GM18517 (cell line): ENCODE results near the gene GOLGA7B.

Experiments
- ATAC-seq: cut with Tn5 transposase; IDR thresholded peaks from one replicate; pipeline ENCODE4 v1.9.1; 2021; ENCODE audit warnings: mild to moderate bottlenecking, moderate library complexity; ENCODE audit not compliant: unreplicated experiment

Gene GOLGA7B

DNA sequence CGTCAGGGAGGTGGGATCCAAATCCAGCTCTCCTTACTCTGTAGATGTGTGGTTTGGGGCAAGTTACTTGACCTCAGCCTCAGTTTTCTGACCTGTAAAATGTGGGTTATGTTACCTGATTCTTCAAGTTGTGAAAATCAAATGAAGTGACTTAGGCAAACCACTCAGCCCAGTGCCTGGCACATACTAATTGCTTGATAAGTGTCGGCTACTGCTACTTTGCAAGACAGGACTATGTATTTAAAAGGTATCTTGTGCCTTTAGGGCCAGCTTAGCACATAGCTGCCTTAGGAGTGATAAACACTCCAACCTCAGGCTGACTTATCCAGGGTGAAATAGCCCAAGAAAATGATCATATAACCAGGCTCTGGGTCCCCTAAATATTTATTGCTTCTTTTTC, 42.9 kb downstream of the GOLGA7B start:
- no peak for ATAC-seq

DNA sequence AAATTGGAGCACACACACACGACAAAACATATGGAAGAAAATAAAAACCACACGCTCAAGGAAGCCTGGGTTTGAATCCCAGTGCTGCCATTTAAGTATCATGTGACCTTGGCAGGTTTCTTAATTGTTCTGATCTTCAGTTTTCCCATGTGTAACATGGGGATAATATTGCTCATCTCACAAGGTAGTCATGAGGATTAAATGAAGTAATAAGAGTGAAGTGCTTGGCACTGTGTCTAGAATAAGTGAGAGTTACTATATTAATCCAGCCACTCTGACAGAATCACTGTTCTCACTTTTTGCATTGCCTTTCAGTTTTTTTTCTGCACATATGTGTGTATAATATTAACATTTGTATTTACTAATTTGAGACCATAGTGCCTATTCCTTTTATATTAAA, 43.3 kb downstream of the GOLGA7B start:
- no peak for ATAC-seq

DNA sequence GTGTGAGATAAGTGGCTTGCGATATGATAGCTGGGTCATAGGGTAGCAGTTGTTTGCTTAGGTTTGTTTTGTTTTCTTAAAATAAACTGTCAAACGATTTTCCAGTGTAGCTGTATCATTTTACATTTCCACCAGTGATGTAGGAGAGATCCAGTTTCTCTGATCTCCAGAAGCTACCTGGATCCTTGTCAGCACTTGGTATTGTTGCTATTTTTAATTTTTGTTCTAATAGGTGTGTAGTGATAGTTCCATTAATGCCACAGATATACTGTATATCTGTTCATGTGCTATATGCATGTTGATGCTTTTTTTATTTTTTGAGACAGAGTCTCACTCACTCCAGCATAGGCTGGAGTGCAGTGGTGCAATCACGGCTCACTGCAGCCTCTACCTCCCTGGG, 44.4 kb downstream of the GOLGA7B start:
- ATAC-seq: no peak

DNA sequence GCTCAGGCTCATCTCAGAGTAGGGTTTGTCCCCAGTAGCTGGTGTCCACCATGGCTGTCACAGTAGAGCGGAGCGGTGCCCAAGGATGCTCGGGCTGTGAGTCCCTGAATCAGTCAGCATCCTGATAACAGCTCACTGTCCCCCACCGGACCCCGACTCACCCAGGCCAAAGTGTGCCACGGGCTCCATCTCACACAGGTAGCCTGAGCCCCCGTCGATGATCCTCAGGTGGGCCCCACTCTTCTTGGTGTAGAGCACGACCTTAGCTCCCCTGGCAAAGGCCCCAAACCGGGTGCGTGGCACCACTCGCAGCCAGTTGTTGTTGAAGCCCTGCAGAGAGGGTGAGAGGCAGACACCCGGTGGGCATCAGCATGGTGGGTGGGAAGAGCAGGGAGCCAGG, 45.4 kb downstream of the GOLGA7B start:
- no peak for ATAC-seq

DNA sequence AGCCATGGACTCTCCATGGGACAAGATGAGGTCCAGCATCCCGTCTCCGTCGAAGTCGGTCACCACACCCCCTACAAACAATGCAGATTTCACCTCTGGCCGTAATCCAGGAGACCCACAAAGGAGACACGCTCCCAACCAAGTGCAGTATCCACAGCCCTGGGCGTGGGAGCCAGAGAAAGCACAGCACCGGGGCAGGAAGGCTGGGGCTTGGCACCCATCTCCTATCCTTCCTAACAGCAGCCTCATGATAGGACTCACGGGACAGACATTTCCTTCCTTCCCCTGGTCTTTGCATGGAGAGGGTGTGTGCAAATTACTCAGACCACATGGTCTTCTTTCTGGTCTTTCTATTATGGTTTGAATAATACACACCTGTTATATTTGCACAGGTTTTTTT, 46.3 kb downstream of the GOLGA7B start:
- no peak for ATAC-seq

DNA sequence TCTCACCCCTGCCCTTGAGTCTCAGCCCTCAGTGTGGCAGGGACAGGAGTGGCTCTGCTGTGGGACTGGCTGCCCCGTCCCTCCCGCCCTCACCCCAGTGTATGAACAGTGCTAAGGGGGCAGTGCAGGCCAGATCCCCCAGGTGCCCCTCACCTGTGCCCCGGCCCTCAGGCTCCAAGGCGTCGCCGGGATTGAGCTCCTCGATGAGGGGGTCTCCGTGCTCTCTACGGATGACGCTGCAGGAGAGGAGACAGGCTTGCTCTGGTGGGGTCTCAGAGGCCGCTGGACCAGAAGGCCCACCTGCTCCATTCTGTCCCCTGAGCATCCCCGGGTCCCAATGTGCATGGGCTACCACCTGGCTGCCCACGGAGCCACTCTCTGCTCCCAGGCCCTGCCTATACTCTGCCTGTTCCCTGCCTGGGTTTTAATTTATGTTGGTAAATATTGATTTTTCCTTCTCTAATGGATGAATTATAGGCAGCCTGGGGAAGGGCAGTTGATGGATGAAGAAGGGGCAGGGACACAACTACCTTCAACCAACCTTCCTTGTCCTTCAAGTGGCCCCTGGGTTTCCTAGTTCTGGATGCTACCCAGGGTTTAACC, 47.2 kb downstream of the GOLGA7B start:
- ATAC-seq: no peak

DNA sequence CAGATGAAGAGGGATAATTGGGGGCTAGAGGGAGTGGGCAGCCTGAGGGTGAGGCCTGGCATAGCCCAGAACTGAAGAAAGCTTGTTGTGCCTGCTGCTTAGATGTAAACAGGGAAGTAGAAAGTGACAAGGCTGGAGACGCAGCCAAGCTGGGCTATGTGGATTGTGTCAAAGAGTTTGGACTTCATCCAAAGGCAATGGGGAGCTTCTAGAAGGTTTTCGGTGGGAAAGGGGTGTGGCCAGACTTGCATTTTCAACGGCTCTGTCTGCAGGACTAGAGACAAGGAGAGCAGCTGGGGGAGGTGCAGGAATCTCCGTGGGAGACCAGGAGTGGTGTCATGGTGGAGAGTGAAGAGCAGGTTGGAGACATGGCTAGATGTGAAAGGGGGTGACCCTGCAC, 48.8 kb downstream of the GOLGA7B start:
- no peak for ATAC-seq

DNA sequence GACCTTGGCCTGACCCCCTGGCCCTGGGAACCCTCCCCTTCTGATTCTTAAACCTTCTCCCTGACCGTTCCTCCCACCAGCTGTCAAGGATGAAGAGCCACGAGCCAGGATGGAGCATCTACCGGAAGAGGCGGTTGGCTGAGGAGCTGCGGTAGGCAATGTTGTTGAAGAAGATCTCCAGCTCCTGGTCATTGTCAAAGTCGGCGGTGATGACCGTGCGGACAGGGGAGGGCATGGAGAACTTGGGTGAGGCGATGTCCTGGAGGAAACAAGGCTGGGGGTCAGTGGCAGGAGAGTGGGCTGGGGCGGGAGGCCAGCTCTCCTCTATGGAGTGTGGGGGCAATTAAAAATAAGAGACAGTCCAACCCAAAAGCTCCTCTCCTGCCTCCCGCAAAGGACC, 51.7 kb downstream of the GOLGA7B start:
- no peak for ATAC-seq

DNA sequence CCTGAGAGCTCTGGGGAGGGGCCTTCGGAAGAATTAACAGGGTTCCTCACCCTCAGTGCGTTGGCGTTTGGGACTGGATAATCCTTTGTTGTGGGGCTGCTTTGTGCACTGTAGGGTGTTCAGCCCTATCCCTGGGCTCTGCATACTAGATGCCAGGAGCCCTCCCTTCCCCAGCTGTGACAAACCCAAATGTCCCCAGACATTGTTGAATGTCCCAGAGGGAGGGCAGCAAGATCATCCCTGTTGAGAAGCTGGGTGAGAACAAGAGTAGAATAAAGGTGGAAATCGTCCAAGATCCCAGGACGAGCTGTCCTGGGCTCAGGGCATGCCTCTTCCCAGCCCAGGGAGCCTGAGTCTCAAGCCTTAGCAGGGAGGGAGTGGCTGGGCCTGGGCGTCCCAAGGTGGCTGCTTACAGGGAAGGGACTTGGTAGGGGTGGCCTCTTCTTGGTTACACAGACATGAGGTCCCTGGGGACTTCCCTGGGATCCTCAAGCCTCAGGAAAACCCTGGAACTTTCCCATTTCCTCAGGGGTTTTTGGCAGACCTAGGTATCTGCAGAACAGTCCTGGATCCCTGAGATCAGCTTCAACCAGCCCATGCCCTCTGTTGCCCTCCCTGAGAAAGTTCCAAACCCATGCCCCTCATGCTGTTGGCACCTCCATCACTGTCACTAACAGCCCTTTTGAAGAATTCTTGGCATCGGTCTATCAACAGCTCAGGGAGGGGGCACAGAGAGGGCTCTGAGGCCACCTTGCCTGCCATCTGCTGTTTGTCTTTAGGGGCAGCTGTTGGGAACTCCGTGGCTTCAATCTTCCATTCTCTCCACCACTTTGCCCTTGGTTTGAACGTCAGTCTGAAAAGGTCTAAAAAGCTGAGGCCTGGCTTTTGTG, 53.7 kb downstream of the GOLGA7B start:
- no peak for ATAC-seq

DNA sequence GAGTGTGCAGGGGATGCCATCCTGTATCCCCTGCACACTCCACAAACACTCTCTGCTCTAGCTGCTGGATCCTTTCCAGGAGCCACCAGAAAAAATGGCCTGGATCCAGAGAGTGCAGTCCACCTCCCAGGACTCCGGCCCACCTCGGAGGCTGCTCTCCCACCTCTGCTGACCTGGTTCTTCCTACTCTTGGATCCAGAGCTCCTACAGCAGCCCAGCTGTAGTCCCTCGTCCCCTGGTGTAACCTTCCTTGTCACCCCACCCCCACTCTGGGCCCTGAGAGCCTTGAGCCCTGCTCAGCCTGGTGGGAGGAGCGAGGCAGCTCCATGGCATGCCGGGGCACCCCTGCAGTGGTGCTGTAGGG, 54.4 kb downstream of the GOLGA7B start:
- no peak for ATAC-seq

DNA sequence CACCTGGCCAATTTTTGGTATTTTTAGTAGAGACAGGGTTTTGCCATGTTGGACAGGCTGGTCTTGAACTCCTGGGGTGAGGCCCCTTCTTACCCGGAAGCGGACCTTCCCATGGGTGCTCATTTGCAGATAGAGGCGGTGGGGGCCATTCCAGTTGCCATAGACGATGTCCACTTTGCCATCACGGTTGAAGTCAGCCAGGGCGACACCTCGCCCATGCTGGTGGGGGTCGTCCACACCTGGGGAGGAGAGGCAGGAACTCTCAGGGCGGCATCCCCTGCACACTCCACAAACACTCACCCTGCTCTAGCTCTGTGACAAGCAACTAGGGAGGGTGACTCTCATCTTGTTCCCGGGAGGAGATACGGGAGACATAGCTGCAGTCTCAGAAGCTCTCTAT, 54.9 kb downstream of the GOLGA7B start:
- no peak for ATAC-seq

DNA sequence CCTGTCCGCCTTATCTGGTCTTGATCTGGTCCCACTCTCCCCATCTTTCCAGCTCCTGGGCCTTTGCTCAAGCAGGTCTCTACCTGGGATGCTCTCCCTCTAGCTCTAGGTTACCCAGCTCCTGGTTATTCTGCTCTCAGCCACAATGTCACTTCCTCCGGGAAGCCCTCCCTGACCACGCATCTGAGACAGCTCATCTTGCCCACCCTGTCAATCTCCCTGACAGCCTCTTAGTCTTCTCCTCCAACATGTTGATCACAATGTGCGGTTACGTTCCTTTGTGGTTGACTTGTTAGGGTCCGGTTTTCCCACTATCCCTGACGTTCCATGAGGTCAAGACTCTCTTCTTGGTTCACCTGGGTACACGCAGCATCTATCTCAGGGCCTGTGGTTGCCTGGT, 55.6 kb downstream of the GOLGA7B start:
- ATAC-seq: no peak

DNA sequence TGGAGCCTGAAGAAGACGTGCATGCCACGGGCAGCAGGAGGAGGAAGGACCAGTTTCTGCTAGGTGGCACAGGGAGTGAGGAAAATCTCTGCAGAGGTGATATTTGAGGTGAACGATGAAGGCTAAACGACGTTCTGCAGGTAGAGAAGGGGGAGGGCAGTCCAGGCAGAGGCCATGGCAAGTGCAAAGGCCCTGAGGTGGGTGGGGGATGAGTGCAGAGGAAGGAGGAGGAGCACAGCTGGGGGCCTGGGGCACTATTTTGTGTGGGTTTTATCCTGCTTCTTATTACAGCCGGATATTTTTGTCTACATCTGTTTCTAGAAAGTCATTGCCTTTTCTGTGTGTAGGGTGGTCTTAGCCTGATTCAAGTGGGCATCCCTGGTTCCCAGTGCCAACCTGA, 57.6 kb downstream of the GOLGA7B start:
- no peak for ATAC-seq

DNA sequence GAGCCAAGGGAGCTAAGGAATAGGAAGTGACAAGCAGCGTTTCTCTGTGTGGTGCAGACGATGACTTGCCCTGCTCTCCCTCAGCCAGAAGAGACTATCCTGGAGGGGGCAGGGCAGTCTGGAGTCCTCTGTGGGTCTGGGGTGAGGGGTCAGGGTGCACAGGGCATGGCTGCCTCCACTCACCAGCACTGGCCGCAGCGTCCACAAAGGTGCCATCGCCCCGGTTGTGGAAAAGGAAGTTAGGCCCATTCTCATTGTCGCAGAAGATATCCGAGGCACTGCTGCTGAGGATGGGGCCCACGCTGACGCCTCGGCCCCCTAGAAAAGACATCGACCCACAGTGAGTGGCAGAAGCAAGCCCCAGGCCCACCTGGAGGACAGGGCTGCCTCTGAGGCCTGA, 58.2 kb downstream of the GOLGA7B start:
- no peak for ATAC-seq

DNA sequence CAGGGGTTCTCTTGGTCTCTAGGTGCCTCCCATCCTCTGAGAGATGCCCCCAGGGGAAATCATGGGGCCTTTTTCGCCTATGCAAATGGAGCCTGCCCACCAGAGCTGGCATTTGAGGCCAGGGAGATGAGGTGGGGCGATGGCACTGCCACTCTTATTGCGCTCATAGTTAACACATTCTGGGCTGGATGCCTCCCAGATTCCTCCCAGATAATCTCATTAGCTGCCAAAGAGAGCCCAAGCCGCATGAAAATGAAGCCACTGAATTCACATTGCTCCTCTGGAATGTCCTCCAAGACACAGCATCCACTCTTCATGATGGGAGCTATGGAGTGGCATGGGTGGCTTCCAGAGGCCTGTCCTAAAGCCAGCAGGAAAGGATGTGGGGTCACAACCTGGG, 61.0 kb downstream of the GOLGA7B start:
- ATAC-seq: no peak

DNA sequence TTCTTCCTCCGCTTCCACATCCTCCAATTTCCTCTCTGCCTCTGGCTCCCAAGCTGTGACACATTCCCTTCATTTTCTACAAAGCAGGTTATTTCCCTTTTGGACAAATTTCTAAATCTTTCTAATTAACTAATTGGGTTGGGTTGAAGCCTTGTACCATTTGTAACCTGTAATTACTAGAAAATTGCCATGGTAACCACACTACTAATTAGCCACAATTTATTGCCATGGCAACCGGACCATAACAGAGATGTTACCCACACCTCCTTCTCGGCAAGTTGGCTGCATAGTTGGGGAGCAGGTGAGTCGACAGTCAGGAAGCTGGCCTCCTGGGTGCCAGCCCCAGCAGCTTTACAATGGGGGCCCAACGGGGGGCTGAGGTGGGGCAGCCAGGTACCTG, 61.6 kb downstream of the GOLGA7B start:
- ATAC-seq: no peak

DNA sequence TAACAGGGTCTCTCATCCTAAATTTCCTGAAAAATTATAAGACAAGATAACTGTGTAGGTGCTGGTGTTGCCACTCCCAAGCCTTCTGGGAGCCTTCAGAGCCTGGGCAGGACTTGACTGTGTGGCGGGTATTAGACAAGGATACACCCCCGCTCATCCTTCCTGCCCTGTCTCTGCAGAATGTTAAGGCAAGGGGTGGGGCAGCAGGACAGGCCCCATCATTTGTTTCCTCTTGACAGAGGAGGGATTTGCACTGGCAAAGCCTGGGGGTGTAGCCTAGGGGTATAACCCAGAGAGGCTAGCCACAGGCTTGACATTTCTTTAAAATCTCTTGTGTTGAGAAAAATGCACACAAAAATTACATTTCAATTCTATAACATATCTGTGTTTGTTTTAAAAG, 63.5 kb downstream of the GOLGA7B start:
- ATAC-seq: no peak

DNA sequence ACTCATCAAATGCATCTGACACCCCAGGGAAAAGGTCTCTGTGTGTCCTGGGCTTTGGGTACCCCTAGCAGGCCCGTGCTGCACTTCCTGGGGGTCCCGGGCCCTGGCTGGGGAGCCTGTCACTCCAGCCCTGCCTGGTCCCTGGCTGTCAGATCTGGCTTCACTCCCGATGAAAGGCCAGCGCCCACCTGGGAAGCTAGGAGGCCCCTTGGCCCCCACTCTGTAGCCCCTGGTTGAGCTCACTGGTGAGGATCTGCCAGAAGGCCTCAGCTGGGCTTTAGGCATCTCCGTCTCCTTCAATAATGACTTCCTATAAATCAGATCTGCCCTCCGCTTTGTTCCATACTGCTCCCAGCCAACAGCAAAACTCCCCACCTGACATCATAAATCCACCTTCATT, 64.0 kb downstream of the GOLGA7B start:
- no peak for ATAC-seq

DNA sequence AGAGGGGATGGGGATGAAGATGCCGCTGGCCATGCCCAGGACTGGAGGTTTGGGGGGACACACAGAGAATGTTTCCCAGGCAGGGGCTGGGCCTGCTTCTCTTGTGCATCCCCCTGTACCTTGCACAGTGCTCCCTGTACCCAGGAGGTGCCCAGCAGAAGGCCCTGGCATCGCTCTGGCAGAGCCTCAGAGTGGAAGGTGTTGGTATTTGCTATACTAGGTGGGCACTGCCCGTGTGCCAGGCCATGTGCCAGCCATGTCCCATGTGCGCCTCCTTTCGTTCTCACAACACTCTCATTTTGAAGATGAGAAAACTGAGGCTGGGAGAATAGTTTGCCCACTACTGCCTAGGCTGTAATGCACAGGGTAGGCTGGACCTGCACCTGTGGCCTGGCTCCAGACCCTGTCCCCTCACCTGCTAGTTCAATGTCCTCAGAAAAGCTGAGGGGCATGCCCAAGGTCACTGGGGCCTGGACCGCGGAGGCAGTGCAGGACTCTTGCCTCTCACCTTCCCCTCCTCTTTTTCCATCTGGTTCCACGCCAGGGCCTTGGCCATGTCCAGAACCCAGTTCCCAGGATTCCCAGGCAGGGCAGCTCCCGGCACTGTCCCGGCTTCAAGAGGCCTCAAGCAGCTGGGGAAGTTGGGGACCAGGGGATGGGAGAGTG, 64.7 kb downstream of the GOLGA7B start:
- no peak for ATAC-seq

DNA sequence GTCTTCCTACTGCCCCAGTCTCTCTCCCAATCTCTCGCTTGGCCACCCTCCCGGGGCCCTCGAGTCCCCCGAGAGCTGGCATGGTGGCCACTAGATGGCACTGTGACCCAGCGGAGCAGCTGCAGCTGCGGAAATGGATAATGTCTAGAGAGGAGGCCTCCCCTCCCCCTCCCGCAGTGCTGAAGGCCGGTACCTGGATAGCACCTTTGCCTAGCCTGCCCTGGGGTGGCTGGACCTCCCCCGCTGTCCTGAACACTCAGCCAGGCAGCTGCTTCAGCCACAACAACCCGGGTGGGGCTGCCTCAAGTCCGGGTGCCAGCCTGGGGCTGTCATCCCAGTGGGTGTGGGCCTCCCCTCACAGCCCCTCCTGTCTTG, 65.2 kb downstream of the GOLGA7B start:
- ATAC-seq: no peak

DNA sequence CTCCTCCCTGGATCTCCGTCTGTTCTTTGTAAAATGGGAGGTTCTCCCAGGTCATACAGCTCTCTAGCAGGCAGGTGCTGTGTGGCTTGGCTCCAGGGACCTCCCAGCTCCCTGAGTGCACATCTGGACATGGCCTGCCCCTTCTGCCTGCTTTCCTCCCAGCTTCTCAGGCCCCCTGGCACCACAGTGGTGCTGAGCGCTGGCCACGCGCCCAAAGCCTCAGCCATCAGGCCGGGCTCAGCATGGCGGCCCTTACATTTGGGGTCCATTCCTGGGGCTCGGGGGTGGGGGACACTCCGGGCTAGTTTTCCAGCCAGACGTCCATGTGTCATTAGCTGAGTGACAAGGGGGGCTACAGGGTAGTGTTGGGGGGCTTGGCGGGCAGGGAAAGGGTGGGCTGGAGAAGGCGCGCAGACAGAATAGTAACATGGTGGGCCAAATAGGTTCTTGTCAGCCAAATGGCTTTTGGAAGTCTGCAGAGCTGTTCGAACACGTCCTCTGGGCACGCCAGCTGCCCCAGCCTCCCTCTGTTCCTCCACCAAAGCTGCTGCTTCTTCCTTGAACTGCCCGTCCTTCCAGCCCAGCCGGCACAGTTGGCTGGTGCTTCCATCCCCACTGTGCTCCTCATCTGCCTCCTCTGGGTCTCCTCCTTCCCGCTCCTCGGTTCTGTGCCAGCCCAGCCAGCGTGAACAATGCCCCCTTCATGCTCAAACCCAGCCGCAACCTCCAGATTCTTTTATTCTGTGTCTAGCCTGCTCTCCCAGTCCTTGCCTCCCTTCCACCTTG, 65.9 kb downstream of the GOLGA7B start:
- no peak for ATAC-seq

DNA sequence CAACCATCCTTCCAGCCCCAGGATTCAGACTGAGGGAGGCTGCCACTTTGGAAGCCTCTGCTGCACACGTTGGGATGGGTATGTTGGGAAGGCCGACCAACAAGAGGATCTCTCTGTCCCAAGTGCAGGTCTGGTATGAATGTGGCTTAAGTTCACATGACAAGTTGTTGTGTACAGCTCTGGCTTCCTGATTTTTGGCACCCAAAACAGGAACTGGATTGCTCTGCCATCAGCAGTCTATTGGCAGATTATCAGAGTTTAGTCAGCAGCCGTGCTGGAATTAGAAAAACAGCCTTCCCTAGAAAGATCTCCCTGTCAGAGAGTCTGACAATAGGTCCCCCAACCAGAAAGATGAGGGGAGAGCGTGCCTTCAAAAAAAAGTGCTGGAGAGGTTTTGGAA, 66.9 kb downstream of the GOLGA7B start:
- ATAC-seq: no peak
